ENCODE results near the gene TCAIM. TPM values are rescaled to one million over a fixed set of nuclear protein-coding genes. Genes with fewer than 3 reads are reported as not detected.
"Not testable (repeated sequence)": the region's sequence is repeated elsewhere in the genome, so short reads cannot be mapped to it uniquely, and the experiment has no call there.

The TCAIM gene
- total RNA-seq, 3 donors from 2014 or later (not counting 1 experiment from before 2014, with no cell fraction given) = 10.9 to 11.2 (median 11.0) TPM

DNA sequence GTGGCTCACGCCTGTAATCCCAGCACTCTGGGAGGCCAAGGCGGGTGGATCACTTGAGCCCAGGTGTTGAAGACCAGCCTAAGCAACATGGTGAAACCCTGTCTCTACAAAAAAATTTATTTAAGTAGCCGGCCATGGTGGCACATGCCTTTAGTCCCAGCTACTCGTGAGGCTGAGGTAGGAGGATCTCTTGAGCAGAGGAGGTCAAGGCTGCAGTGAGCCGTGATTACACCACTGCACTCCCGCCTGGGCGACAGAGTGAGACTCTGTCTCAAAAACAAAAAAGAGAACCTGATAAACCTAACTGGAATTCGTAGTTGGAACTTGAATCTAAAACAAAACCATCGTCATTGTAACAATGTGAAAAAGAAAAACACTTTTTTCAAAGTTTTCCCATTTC lies 57.1 kb downstream of the TCAIM start:
- Histone ChIP-seq H3K36me3 (ENCODE audit: control insufficient read depth, insufficient read depth, low read length) (no peaks in the 10 kb centered on the region), H3K9me3 (ENCODE audit: control insufficient read depth, insufficient read depth, low read length) (no peaks in the 10 kb centered on the region), H3K27me3 (ENCODE audit: control insufficient read depth, insufficient read depth, low read length) (no peaks in the 10 kb centered on the region), H3K4me3 (ENCODE audit: low read length) (no peak overlapping the region), H3K4me1 (ENCODE audit: control insufficient read depth, insufficient read depth, low read length) (no peaks in the 10 kb centered on the region), H3K27ac (ENCODE audit: low read length) (no peak overlapping the region)
- no peak overlapping the region for H3K4me3 Mint-ChIP-seq
- H3K4me1 Mint-ChIP-seq = peaks cover 0 to 4% of the 10 kb centered on the region in 2 donors
- H3K9me3 Mint-ChIP-seq = peaks cover 0 to 3% of the 10 kb centered on the region in 2 donors
- WGBS (ENCODE audit: insufficient coverage) = 97% methylated on average over 8 of the region's 9 CpGs
- intact Hi-C loops (cut with micrococcal nuclease) = no loop called here
- DNase-seq (no peak), ATAC-seq (no peak)
- H3K36me3 Mint-ChIP-seq = peaks cover 2% of the 10 kb centered on the region
- H3K27me3 Mint-ChIP-seq (ENCODE audit: low read depth in 2 of 2) = no peaks in the 10 kb centered on the region
- TF ChIP-seq, protein P1, sequence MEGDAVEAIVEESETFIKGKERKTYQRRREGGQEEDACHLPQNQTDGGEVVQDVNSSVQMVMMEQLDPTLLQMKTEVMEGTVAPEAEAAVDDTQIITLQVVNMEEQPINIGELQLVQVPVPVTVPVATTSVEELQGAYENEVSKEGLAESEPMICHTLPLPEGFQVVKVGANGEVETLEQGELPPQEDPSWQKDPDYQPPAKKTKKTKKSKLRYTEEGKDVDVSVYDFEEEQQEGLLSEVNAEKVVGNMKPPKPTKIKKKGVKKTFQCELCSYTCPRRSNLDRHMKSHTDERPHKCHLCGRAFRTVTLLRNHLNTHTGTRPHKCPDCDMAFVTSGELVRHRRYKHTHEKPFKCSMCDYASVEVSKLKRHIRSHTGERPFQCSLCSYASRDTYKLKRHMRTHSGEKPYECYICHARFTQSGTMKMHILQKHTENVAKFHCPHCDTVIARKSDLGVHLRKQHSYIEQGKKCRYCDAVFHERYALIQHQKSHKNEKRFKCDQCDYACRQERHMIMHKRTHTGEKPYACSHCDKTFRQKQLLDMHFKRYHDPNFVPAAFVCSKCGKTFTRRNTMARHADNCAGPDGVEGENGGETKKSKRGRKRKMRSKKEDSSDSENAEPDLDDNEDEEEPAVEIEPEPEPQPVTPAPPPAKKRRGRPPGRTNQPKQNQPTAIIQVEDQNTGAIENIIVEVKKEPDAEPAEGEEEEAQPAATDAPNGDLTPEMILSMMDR (IDR thresholded peaks at IDR 0.05) = no peak
- no peak overlapping the region for H3K27ac Mint-ChIP-seq

DNA sequence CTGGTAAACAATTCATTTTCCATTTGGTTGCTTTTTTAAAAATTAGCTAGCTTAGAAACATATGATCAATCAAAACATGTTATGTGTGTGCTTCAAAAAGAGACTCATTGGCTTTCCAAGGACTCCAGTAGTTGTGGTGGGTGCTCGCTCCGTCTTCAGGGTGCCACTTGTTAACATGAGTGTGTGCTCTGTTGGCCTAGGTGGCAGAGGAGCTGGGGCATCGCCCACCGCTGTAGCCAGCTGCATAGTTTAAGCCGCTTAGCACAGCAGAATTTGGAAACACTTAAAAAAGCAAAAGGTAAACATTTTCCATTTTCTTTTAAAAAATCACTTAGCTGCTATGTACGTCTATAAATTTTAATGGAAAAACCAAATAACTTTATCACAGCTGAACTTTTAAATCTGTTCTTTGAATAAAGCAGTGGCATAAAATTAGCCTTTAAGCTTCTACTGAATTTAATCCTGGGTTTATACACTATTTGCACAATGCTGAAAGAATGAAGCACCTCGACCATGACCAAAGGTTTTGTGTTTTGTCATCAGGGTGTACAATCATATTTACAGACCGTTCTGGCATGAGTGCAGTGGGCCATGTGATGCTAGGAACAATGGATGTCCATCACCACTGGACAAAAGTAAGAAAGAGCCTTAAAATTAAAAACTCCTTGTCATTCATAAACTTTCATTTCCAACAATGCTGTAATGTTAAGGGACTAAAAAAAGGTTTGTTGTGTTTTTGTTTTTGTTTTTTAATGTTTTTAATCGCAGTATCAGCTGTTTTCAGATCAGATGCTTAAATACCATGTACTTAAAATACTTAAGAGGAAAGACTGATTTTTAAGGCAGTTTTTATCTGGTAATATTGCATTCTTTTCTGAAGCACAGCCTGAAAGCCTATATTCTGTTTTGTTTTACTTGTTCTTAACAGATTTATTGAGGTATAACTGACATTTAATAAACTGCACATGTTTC lies 57.9 kb downstream of the TCAIM start:
- H3K36me3 Mint-ChIP-seq = peaks cover 8% of the 10 kb centered on the region
- H3K4me1 Mint-ChIP-seq = peaks cover 0 to 2% of the 10 kb centered on the region in 2 donors
- H3K36me3 ChIP-seq (ENCODE audit: control insufficient read depth, insufficient read depth, low read length) = peaks cover 2% of the 10 kb centered on the region
- TF ChIP-seq, protein P1 (IDR thresholded peaks at IDR 0.05) = no peak
- peaks cover 0 to 3% of the 10 kb centered on the region in 2 donors for H3K9me3 Mint-ChIP-seq
- no peaks in the 10 kb centered on the region for H3K9me3 ChIP-seq (ENCODE audit: control insufficient read depth, insufficient read depth, low read length)
- intact Hi-C loops (cut with micrococcal nuclease) = no loop called here
- H3K27ac Mint-ChIP-seq = no peak overlapping the region
- H3K27ac ChIP-seq (ENCODE audit: low read length) = no peak overlapping the region
- H3K27me3 ChIP-seq (ENCODE audit: control insufficient read depth, insufficient read depth, low read length) = no peaks in the 10 kb centered on the region
- no peak overlapping the region for H3K4me3 ChIP-seq (ENCODE audit: low read length)
- H3K4me3 Mint-ChIP-seq = no peak overlapping the region
- no peaks in the 10 kb centered on the region for H3K4me1 ChIP-seq (ENCODE audit: control insufficient read depth, insufficient read depth, low read length)
- no peaks in the 10 kb centered on the region for H3K27me3 Mint-ChIP-seq (ENCODE audit: low read depth in 2 of 2)
- no peak for DNase-seq
- WGBS (ENCODE audit: insufficient coverage) = 97% methylated on average over 8 of the region's 9 CpGs
- no peak for ATAC-seq

DNA sequence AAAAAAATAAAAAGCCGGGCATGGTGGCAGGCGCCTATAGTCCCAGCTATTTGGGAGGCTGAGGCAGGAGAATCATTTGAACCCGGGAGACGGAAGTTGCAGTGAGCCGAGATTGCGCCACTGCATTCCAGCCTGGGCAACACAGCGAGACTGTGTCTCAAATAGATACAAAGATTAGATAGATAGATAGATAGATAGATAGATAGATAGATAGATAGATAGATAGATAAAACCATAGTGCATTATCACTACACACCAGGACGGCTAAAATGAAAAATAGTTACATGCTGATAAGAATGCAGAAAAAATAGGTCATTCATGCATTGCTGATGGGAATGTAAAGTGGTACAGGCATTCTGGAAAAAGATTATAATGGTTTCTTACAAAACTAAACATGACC lies 59.7 kb downstream of the TCAIM start:
- H3K9me3 ChIP-seq (ENCODE audit: control insufficient read depth, insufficient read depth, low read length); DNase-seq; H3K9me3 Mint-ChIP-seq; intact Hi-C loops (cut with micrococcal nuclease); H3K27me3 Mint-ChIP-seq (ENCODE audit: low read depth in 2 of 2); H3K36me3 Mint-ChIP-seq; H3K4me1 Mint-ChIP-seq; H3K4me3 ChIP-seq (ENCODE audit: low read length); H3K27me3 ChIP-seq (ENCODE audit: control insufficient read depth, insufficient read depth, low read length); H3K4me3 Mint-ChIP-seq; H3K27ac Mint-ChIP-seq; H3K4me1 ChIP-seq (ENCODE audit: control insufficient read depth, insufficient read depth, low read length); H3K27ac ChIP-seq (ENCODE audit: low read length); H3K36me3 ChIP-seq (ENCODE audit: control insufficient read depth, insufficient read depth, low read length); ATAC-seq: not testable (repeated sequence)
- 98% methylated on average over 4 of the region's 8 CpGs for WGBS (ENCODE audit: insufficient coverage)

DNA sequence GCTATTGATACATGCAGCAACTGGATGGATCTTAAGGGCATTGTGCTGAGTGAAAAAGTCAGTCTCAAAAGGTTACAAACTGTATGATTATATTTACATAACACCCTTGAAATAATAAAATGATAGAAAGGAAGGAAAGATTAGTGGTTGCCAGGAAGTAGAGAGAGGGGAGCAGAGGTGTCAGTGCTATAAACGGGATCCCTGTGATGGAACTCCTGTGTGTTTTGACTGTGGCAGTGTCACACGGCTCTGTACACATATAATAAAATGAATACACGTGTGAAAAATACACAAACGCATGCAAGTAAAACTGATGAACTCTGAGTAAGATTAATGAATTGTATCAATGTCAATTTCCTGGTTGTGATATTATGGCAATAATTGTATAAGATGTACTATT lies 60.3 kb downstream of the TCAIM start:
- no peak for DNase-seq
- Histone ChIP-seq H3K36me3 (ENCODE audit: control insufficient read depth, insufficient read depth, low read length) (peaks cover 2% of the 10 kb centered on the region), H3K9me3 (ENCODE audit: control insufficient read depth, insufficient read depth, low read length) (no peaks in the 10 kb centered on the region), H3K4me1 (ENCODE audit: control insufficient read depth, insufficient read depth, low read length) (no peaks in the 10 kb centered on the region), H3K4me3 (ENCODE audit: low read length) (no peak overlapping the region), H3K27ac (ENCODE audit: low read length) (no peak overlapping the region), H3K27me3 (ENCODE audit: control insufficient read depth, insufficient read depth, low read length) (no peaks in the 10 kb centered on the region)
- 93% methylated on average over 4 of the region's 4 CpGs for WGBS (ENCODE audit: insufficient coverage)
- H3K4me3 Mint-ChIP-seq = no peak overlapping the region
- no peak for ATAC-seq
- no peak overlapping the region for H3K27ac Mint-ChIP-seq
- no peaks in the 10 kb centered on the region for H3K4me1 Mint-ChIP-seq
- TF ChIP-seq, protein P1 (IDR thresholded peaks at IDR 0.05) = no peak
- no peaks in the 10 kb centered on the region for H3K9me3 Mint-ChIP-seq
- peaks cover 8% of the 10 kb centered on the region for H3K36me3 Mint-ChIP-seq
- intact Hi-C loops (cut with micrococcal nuclease) = no loop called here
- H3K27me3 Mint-ChIP-seq (ENCODE audit: low read depth in 2 of 2) = no peaks in the 10 kb centered on the region
